HL-60/S4 treated with retinoic acid at 250 ng/mL for 4 days and 3 days (cell line): ENCODE data around the gene WNK2.

Experiments used
- in situ Hi-C: fragments of 300-500 bp; cut with MboI; formaldehyde crosslinking; loops from 2 replicates; pipeline ENCODE4 v1.7.0; 2022; ENCODE audit warnings: low sequenced_read_pairs

The WNK2 gene

GRCh38 chr9:93159601-93160471, 24.1 kb upstream of the WNK2 start:
- in situ Hi-C loops: loop anchor here (25.0 kb wide), 1 partner anchor 802 kb away; the partner anchor contains the start of gene BARX1

GRCh38 chr9:93161786-93162562, 22.0 kb upstream of the WNK2 start:
- in situ Hi-C loops: loop anchor here (25.0 kb wide), 1 partner anchor 800 kb away; the partner anchor contains the start of gene BARX1

- in situ Hi-C loops: loop anchor here (25.0 kb wide), 1 partner anchor 798 kb away; the partner anchor contains the start of gene BARX1
These were observed 19.9 kb upstream of the WNK2 start for GRCh38 chr9:93164085-93164484.

- in situ Hi-C loops: loop anchor here (25.0 kb wide), 1 partner anchor 796 kb away; the partner anchor contains the start of gene BARX1
These were observed 17.2 kb upstream of the WNK2 start for GRCh38 chr9:93166699-93167098.

- in situ Hi-C loops: loop anchor here (25.0 kb wide), 1 partner anchor 795 kb away; the partner anchor contains the start of gene BARX1
These were observed 16.8 kb upstream of the WNK2 start for GRCh38 chr9:93167185-93167584.

GRCh38 chr9:93167838-93168237, 16.1 kb upstream of the WNK2 start:
- in situ Hi-C loops: loop anchor here (25.0 kb wide), 1 partner anchor 794 kb away; the partner anchor contains the start of gene BARX1

GRCh38 chr9:93168581-93168980, 15.4 kb upstream of the WNK2 start:
- in situ Hi-C loops: loop anchor here (25.0 kb wide), 1 partner anchor 794 kb away; the partner anchor contains the start of gene BARX1

GRCh38 chr9:93169444-93169843, 14.5 kb upstream of the WNK2 start:
- in situ Hi-C loops: loop anchor here (25.0 kb wide), 1 partner anchor 793 kb away; the partner anchor contains the start of gene BARX1

GRCh38 chr9:93170571-93170970, 13.4 kb upstream of the WNK2 start:
- in situ Hi-C loops: loop anchor here (25.0 kb wide), 1 partner anchor 792 kb away; the partner anchor contains the start of gene BARX1

- in situ Hi-C loops: loop anchor here (25.0 kb wide), 1 partner anchor 791 kb away; the partner anchor contains the start of gene BARX1
These were observed 12.5 kb upstream of the WNK2 start for GRCh38 chr9:93171261-93171990.

- in situ Hi-C loops: loop anchor here (25.0 kb wide), 1 partner anchor 789 kb away; the partner anchor contains the start of gene BARX1
These were observed 11.1 kb upstream of the WNK2 start for GRCh38 chr9:93172666-93173364.

GRCh38 chr9:93173365-93174051, 10.4 kb upstream of the WNK2 start:
- in situ Hi-C loops: loop anchor here (25.0 kb wide), 1 partner anchor 789 kb away; the partner anchor contains the start of gene BARX1

- in situ Hi-C loops: loop anchor here (25.0 kb wide), 1 partner anchor 787 kb away; the partner anchor contains the start of gene BARX1
These were observed 9.0 kb upstream of the WNK2 start for GRCh38 chr9:93174976-93175375.

- in situ Hi-C loops: no loop called here
These were observed 6.3 kb upstream of the WNK2 start for GRCh38 chr9:93177676-93178075.

- in situ Hi-C loops: no loop called here
These were observed 4.8 kb upstream of the WNK2 start for GRCh38 chr9:93178851-93179786.

- in situ Hi-C loops: no loop called here
These were observed 3.0 kb upstream of the WNK2 start for GRCh38 chr9:93180938-93181337.

- in situ Hi-C loops: no loop called here
These were observed 2.1 kb upstream of the WNK2 start for GRCh38 chr9:93181672-93182435.
